Islet precursor cell (in vitro differentiated cells): ENCODE results near the gene ASXL1.

Source experiments
- DNase-seq: peaks from one replicate; pipeline ENCODE4 v3.0.0-alpha.2; 2018

ASXL1 gene

GRCh38 chr20:32411955-32412706, 54.0 kb downstream of the ASXL1 start:
- no peak for DNase-seq

GRCh38 chr20:32415494-32415893, 57.4 kb downstream of the ASXL1 start:
- DNase-seq = no peak

- DNase-seq = no peak
Measured at GRCh38 chr20:32416206-32416605, 58.1 kb downstream of the ASXL1 start.

- no peak for DNase-seq
Measured at GRCh38 chr20:32418376-32418775, 60.2 kb downstream of the ASXL1 start.

GRCh38 chr20:32421290-32421689, 63.2 kb downstream of the ASXL1 start:
- DNase-seq = no peak

- no peak for DNase-seq
Measured at GRCh38 chr20:32427996-32428395, 69.9 kb downstream of the ASXL1 start.

GRCh38 chr20:32429343-32429742, 71.2 kb downstream of the ASXL1 start:
- DNase-seq = no peak

- DNase-seq = no peak
Measured at GRCh38 chr20:32429745-32430360, 71.7 kb downstream of the ASXL1 start.

GRCh38 chr20:32431457-32431856, 73.3 kb downstream of the ASXL1 start:
- no peak for DNase-seq

- DNase-seq = no peak
Measured at GRCh38 chr20:32432277-32432676, 74.1 kb downstream of the ASXL1 start.

GRCh38 chr20:32433311-32434021, 75.3 kb downstream of the ASXL1 start:
- no peak for DNase-seq

- DNase-seq = no peak
Measured at GRCh38 chr20:32434434-32434833, 76.3 kb downstream of the ASXL1 start.

- no peak for DNase-seq
Measured at GRCh38 chr20:32435449-32436107, 77.4 kb downstream of the ASXL1 start.

- no peak for DNase-seq
Measured at GRCh38 chr20:32436142-32436861, 78.2 kb downstream of the ASXL1 start.

GRCh38 chr20:32436968-32437367, 78.8 kb downstream of the ASXL1 start:
- no peak for DNase-seq

GRCh38 chr20:32437391-32438074, 79.4 kb downstream of the ASXL1 start:
- DNase-seq = peak; percentile 60

GRCh38 chr20:32438331-32438858, 80.3 kb downstream of the ASXL1 start:
- peak; percentile 50 for DNase-seq

GRCh38 chr20:32439132-32439829, 81.2 kb downstream of the ASXL1 start:
- peak; percentile 50 for DNase-seq

GRCh38 chr20:32440069-32440757, 82.1 kb downstream of the ASXL1 start:
- peak; percentile 40 for DNase-seq

- DNase-seq = peak; percentile 46
Measured at GRCh38 chr20:32440758-32441078, 82.6 kb downstream of the ASXL1 start.

GRCh38 chr20:32441638-32442037, 83.5 kb downstream of the ASXL1 start:
- peak; percentile 59 for DNase-seq
